GM13976 (cell line): Measurements from ENCODE around the gene LHFPL6.

Experiments used
- DNase-seq: peaks from one replicate; pipeline ENCODE4 v3.0.0; 2012; ENCODE audit warnings: low spot score
- CTCF ChIP-seq: IDR thresholded peaks from 2 replicates; pipeline ENCODE4 v1.5.1; 2012; ENCODE audit warnings: borderline replicate concordance, mild to moderate bottlenecking; ENCODE audit not compliant: insufficient read depth; ENCODE audit errors: extremely low read depth, missing control alignments, control extremely low read depth
- in situ Hi-C: fragments of 300-500 bp; cut with MboI; formaldehyde crosslinking; loops from one replicate; pipeline ENCODE4 v1.12.0; 2022; ENCODE audit warnings: low sequenced_read_pairs, mixed read lengths, inconsistent platforms; ENCODE audit not compliant: unreplicated experiment

Gene LHFPL6

GRCh38 chr13:39481491-39481890 lies 121.5 kb downstream of the LHFPL6 start:
- in situ Hi-C loops = no loop called here
- TF ChIP-seq CTCF = no peak
- DNase-seq = no peak

GRCh38 chr13:39474600-39474999 lies 128.4 kb downstream of the LHFPL6 start:
- DNase-seq = no peak
- TF ChIP-seq CTCF = no peak
- in situ Hi-C loops = no loop called here

GRCh38 chr13:39469676-39470075 lies 133.3 kb downstream of the LHFPL6 start:
- TF ChIP-seq CTCF = no peak
- DNase-seq = no peak
- in situ Hi-C loops = no loop called here

GRCh38 chr13:39468306-39468705 lies 134.7 kb downstream of the LHFPL6 start:
- TF ChIP-seq CTCF = no peak
- in situ Hi-C loops = no loop called here
- no peak for DNase-seq

- no peak for DNase-seq
- TF ChIP-seq CTCF = no peak
Measured at GRCh38 chr13:39463611-39464010, 139.4 kb downstream of the LHFPL6 start.

GRCh38 chr13:39462906-39463305 lies 140.1 kb downstream of the LHFPL6 start:
- TF ChIP-seq CTCF = no peak
- in situ Hi-C loops = no loop called here
- no peak for DNase-seq

More at GRCh38 chr13:39463611-39464010, 139.4 kb downstream of the LHFPL6 start:
- in situ Hi-C loops = no loop called here

GRCh38 chr13:39462428-39462827 lies 140.6 kb downstream of the LHFPL6 start:
- in situ Hi-C loops = no loop called here
- TF ChIP-seq CTCF = no peak
- no peak for DNase-seq
